Neutrophil (primary cell): ENCODE results near the gene EPHA5.

Source experiments
- H3K27ac ChIP-seq: fragments of 200-600 bp; sonication (generic); 2 replicates; pipeline ENCODE4 v1.5.1; 2016; ENCODE audit warnings: mild to moderate bottlenecking, moderate library complexity
- H3K27me3 ChIP-seq: fragments of 200-600 bp; sonication (generic); 2 replicates; pipeline ENCODE4 v1.6.0; 2016; ENCODE audit warnings: mild to moderate bottlenecking
- H3K36me3 ChIP-seq: fragments of 200-600 bp; sonication (generic); 2 replicates; pipeline ENCODE4 v1.5.1; 2017
- H3K4me1 ChIP-seq, 2 experiments: fragments of 200-600 bp in 1 of 2; sonication (generic) in 1 of 2; 1 replicate in 1 of 2; 2 replicates in 1 of 2; pipeline versions ENCODE4 v1.5.1 to v1.6.1; 2013 to 2016; ENCODE audit warnings: low read depth in 1 of 2, low read length in 1 of 2, mild to moderate bottlenecking in 1 of 2, moderate library complexity in 1 of 2; ENCODE audit not compliant: control insufficient read depth in 1 of 2, insufficient read depth in 1 of 2
- H3K4me3 ChIP-seq, 2 experiments: fragments of 200-600 bp in 1 of 2; sonication (generic) in 1 of 2; 1 replicate in 1 of 2; 2 replicates in 1 of 2; pipeline ENCODE4 v1.5.1; 2013 to 2016; ENCODE audit warnings: low read depth in 1 of 2, low read length in 1 of 2, mild to moderate bottlenecking in 1 of 2, moderate library complexity in 1 of 2
- H3K9me3 ChIP-seq: fragments of 200-600 bp; sonication (generic); 2 replicates; pipeline ENCODE4 v1.5.1; 2016
- TF ChIP-seq, protein P1 (sequence below): fragments of 200-600 bp; sonication (generic); IDR thresholded peaks from 2 replicates; pipeline ENCODE4 v1.5.1; 2016; ENCODE audit warnings: antibody characterized with exemption

The EPHA5 gene

DNA sequence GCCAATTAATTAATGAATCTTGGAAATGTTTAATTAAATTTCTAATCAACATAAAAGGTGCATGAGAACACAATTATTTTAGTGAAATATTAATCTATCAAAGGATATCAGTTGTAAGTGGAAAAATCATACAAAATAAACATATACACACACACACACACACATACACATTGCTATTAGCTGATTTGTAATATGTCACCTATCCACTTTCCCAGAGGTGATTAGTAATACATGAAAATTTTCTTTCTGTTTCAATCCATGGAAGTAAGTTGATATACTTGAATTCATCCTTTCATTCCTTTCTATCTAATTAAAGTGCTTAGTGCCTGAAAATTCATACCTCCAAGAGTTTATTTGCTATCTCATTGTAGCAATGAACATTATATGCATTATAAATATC is 213.7 kb downstream of the EPHA5 start:
- H3K27me3 ChIP-seq = no peaks in the 10 kb centered on the region
- no peaks in the 10 kb centered on the region for H3K4me1 ChIP-seq
- TF ChIP-seq, protein P1, sequence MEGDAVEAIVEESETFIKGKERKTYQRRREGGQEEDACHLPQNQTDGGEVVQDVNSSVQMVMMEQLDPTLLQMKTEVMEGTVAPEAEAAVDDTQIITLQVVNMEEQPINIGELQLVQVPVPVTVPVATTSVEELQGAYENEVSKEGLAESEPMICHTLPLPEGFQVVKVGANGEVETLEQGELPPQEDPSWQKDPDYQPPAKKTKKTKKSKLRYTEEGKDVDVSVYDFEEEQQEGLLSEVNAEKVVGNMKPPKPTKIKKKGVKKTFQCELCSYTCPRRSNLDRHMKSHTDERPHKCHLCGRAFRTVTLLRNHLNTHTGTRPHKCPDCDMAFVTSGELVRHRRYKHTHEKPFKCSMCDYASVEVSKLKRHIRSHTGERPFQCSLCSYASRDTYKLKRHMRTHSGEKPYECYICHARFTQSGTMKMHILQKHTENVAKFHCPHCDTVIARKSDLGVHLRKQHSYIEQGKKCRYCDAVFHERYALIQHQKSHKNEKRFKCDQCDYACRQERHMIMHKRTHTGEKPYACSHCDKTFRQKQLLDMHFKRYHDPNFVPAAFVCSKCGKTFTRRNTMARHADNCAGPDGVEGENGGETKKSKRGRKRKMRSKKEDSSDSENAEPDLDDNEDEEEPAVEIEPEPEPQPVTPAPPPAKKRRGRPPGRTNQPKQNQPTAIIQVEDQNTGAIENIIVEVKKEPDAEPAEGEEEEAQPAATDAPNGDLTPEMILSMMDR = no peak
- H3K4me3 ChIP-seq = no peak overlapping the region
- no peaks in the 10 kb centered on the region for H3K36me3 ChIP-seq
- no peak overlapping the region for H3K27ac ChIP-seq
- H3K9me3 ChIP-seq = no peaks in the 10 kb centered on the region

DNA sequence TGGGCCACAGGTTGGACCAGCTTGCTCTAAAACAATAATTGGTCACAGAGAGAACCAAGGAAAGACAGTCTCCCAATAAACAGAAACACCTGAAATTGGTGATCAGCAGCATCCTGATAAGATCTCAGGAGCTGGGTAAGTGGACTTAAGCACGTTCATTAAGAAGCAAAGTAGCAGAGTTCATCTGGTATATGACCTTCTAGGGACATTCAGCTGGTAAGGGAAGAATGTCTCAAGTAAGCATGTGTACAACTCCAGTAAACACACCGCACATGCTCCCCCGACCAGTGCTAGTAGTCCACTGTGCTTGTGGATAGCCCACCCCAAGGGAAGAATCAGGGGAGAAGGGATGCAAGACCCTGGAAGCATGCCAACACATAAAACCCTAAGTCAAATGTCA is 216.9 kb downstream of the EPHA5 start:
- TF ChIP-seq, protein P1 = no peak
- H3K4me3 ChIP-seq = no peak overlapping the region

DNA sequence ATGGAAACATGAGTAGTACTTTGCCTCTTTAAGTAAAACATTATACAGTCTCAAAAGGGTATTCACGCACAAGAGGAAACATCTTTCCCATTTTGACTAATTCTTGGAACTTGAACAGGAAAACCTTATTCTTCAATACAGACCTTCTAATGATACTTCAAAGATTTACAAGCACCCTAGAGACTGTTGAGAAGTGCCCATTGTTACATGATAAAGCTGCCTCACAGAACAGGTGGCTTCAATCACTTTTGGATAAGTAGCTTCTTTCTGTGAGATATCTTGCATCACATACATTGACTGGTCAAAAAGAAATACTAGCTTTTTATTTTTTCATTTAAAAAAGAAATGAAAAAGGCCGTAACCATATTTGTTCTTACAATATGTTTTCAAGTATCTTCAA is 219.4 kb downstream of the EPHA5 start:
- H3K4me3 ChIP-seq = no peak overlapping the region
- TF ChIP-seq, protein P1 = no peak
- no peaks in the 10 kb centered on the region for H3K9me3 ChIP-seq
- H3K36me3 ChIP-seq = no peaks in the 10 kb centered on the region
- no peaks in the 10 kb centered on the region for H3K27me3 ChIP-seq
- no peak overlapping the region for H3K27ac ChIP-seq
- H3K4me1 ChIP-seq = no peaks in the 10 kb centered on the region

More for the DNA sequence above, 216.9 kb downstream of the EPHA5 start:
- H3K27ac ChIP-seq = no peak overlapping the region
- H3K4me1 ChIP-seq = no peaks in the 10 kb centered on the region
- H3K36me3 ChIP-seq = no peaks in the 10 kb centered on the region
- no peaks in the 10 kb centered on the region for H3K9me3 ChIP-seq
- no peaks in the 10 kb centered on the region for H3K27me3 ChIP-seq

DNA sequence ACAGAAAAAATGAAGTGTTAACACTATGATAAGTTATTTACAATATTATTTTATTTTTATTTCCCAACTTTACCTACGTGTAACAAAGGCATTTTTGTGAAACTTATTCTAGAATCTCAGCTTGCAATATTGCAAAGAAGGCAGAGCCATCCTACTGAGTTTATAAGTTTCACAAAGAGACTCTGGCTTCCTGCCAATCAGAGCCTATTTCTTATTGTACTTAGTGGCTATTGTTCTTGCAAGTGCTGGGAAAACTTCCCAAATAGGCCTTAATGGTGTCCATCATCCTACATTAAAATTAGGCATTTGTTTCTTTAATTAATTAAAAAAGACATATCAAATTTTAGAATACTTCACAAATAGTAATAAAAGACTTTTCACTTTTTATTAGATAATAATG is 233.2 kb downstream of the EPHA5 start:
- TF ChIP-seq, protein P1 = no peak
- Histone ChIP-seq H3K4me3 (no peak overlapping the region), H3K9me3 (no peaks in the 10 kb centered on the region), H3K4me1 (no peaks in the 10 kb centered on the region), H3K36me3 (no peaks in the 10 kb centered on the region), H3K27me3 (no peaks in the 10 kb centered on the region), H3K27ac (no peak overlapping the region)

DNA sequence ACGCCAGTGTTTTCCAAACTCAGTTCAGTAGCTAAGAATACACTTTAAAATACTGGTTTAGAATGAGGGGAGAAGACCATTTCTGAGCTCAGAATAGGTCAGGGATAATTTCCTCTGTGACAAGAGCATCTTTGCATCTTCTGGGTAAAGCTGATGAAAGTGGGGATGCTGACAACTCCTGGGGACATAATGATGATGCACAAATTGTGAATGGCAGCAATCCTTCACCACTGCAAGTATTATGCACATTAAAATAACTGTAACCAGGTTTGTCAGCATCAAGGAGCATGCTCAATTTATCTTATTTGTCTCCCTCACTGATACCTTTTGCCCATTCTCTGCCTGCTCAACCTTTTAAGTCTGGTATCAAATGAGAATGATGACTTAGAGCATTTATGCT is 248.2 kb downstream of the EPHA5 start:
- no peaks in the 10 kb centered on the region for H3K36me3 ChIP-seq
- H3K4me3 ChIP-seq = no peak overlapping the region
- TF ChIP-seq, protein P1 = no peak
- no peak overlapping the region for H3K27ac ChIP-seq
- no peaks in the 10 kb centered on the region for H3K9me3 ChIP-seq
- no peaks in the 10 kb centered on the region for H3K4me1 ChIP-seq
- H3K27me3 ChIP-seq = no peaks in the 10 kb centered on the region

DNA sequence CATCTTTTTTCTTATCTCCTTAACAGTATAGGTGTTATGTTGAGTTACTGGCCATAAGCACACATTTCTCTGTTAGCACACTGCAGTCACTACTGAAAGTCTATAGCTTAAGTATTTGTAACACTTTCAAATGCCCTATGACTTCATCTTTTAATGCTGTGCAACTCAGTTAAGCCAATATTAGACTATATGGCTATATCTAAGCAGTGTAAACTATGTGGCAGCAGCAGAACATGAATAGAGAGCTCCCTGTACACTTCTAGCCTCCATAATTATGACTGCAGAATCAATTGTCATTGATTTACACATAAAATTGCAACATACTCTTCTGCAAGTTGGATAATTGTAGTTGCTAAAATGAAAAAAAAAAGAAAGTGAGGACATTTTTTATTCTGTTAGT is 250.3 kb downstream of the EPHA5 start:
- Histone ChIP-seq H3K36me3 (no peaks in the 10 kb centered on the region), H3K27ac (no peak overlapping the region), H3K9me3 (no peaks in the 10 kb centered on the region), H3K27me3 (no peaks in the 10 kb centered on the region), H3K4me1 (no peaks in the 10 kb centered on the region), H3K4me3 (no peak overlapping the region)
- TF ChIP-seq, protein P1 = no peak
